GM04504 (cell line): ENCODE data around the gene ANKRD60.
A peak's percentile ranks its signal among the peaks of the same experiment; 100 is the strongest.

Experiments used
- DNase-seq: peaks from one replicate; pipeline ENCODE4 v3.0.0-alpha.2; 2012; ENCODE audit warnings: low read depth

The ANKRD60 gene

GRCh38 chr20:58228484-58229197 is at the start of gene ANKRD60:
Gene ANKRD60, minus strand, starts transcription at chr20:58228653. Its CDS starts 0 bp downstream, at chr20:58228653.
- DNase-seq = no peak

DNA sequence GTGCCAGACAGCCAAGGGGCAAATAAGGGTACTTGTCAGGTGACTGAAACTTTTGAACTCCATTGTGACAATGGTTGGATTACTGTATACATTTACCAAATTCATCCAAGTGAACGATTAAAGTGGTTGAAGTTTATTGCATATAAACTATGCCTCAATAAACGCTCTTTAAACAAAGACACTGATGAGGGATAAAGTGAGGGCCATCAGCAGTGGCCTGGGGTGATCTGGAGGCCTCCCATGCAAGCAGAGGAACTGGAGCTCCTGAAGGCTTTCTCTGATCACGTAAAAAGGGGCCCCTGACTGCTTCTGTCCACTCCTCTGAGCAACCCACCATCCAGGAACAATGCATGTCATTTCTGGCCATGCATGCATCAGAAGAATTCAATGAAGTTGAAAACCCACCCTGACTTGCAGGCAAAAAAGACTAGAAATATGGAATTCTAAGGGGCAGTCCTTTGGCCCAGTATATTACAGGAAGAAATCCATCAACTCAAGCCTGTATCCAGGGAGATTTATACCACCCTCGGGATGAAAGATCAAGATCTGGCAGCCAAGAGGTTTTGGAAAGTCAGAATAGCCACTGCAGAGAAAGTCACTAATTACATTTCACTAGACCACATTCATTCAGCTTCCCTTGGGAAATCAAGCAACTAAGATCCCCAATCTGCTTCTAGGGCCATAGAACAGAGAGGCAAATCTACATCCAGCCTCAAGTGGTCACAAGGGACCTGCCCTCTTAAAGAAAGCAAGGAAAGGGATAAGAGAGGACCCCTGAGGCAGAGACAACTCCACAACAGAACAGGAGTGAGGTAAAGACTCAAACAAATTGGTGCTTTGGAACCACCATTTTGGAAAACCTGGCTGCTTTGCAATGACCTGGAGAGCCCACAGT is 49.4 kb upstream of the ANKRD60 start:
- no peak for DNase-seq

DNA sequence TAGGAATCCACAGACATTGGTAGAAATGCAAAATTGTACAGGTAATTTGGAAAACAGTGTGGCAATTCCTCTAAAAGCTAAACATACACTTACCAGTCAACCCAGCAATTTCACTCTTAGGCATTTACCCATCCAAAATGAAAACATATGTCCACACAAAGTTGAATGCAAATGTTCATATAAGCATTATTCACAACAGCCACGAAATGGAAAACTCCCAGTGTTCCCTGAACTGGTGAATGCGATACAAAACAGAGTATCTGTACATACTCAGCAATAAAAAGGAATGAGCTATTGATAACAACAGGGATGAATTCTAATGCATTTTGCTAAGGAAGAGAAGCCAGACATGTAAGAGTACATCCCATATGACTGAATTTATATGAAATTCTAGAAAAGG is 48.7 kb upstream of the ANKRD60 start:
- no peak for DNase-seq

GRCh38 chr20:58274384-58274783 is 45.9 kb upstream of the ANKRD60 start:
- no peak for DNase-seq

- no peak for DNase-seq
Measured at GRCh38 chr20:58271606-58272351, 43.3 kb upstream of the ANKRD60 start.

GRCh38 chr20:58268936-58269619 is 40.6 kb upstream of the ANKRD60 start:
- DNase-seq = no peak

DNA sequence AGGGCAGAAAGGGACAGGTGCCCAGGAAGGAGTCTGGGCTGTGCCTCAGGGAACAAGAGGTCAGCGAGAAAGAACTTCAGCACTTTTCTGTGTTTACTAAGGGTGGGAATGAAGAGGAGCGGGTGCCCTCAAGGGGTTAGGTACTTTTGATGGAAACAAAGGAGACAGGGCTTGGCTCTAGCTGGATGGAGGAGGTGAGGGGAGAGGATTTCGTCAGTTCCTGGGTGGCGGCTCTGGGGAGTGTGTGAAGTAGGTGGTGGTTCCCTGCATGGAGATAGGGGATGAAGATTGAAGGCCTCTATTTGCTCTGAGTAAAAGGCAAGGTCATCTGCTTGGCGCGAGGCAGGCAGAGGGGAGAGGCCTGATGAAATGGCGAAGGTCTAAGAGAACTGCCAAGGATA is 40.0 kb upstream of the ANKRD60 start:
- DNase-seq = no peak

DNA sequence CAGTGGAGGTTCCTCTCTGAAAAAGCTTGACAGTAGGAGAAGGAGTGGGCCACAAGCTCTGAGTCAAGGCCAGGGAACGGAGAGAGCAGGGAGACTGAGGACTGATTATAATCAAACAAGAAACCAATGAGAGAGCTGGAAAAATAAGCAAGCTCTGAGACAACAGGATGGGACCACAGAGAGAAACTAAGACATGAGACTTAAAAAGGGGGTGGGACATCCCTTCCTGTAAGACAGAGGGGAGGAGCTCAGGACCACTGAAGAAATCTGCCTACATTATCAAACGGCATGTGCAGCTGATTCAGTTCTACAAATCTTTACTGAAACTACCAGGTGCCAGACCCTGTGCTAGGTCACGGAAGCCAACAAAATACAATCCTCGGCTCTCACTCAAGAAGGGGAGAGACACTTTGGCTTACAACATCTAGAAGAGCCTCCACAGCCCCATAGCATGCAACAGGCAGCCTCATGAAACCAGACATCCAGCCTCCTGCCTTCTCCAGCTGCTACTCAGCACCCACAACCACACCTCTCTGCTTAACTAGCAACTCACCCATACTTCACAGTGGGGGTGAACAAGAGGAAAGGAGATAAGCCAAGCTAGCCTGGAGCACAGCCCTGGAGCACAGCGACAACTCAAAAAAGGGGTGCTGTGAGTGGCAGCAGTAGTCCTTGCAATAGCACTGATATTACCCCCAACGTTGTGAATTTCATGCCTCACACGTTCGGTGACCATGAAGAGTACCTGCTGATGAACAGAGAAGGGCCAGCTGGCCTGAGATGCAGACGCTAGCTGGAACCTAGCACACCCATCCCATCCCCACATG is 39.1 kb upstream of the ANKRD60 start:
- no peak for DNase-seq

DNA sequence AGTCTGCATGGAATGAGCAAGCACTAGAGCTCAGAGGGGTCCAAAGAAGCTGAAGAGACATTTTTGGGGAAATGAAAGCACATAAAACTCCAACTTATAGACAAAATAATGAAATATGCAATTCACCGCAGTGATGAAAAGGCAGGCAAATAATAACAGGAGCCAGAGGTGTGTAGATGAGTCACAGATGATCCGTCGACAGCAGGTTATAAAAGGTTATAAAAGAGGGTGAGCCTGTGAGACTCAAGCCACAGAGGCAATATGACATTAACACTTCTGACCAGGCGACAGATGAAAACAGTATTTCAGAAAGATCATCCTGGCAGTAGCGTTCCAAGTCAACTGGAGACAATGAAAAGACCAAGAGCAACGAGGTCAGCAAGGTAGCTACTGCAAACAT is 35.8 kb upstream of the ANKRD60 start:
- DNase-seq = no peak

DNA sequence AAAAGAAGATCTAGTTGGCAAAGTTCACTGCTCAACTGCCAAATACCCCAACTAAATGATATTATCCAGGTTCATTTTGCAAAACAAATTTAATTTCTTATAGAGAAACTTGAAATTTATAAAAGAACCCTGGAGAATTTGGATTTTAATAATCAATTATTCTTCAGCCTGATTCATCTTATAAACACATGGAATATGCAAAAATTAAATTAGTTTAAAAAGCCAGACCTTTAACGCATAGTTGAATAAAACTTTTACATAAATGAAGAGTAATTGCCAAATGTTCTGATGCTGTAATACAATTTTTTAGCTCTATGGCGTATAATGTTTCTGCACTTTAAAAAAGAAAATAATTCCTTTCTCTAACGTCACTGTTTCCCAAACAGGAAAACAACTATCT is 33.2 kb upstream of the ANKRD60 start:
- no peak for DNase-seq

DNA sequence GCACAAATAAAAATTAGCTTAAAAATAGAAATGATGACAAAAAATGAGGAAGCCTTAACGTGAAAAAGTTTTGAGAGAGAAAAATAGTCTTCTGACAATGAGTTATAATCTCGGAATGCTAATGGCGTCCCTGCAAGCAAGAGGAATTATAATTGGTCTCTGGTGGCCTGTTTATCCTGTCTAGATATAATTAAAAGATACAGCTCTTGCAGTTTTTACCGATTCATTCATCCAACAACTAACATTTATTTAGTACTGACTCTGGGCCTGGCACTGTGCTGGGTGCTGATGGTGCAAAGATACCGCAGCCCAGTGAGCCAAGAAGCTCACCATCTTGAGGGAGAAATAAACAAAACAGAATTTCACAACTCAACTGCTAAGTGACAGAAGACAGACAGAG is 31.6 kb upstream of the ANKRD60 start:
- no peak for DNase-seq

- DNase-seq = no peak
Measured at GRCh38 chr20:58256842-58257241, 28.4 kb upstream of the ANKRD60 start.

DNA sequence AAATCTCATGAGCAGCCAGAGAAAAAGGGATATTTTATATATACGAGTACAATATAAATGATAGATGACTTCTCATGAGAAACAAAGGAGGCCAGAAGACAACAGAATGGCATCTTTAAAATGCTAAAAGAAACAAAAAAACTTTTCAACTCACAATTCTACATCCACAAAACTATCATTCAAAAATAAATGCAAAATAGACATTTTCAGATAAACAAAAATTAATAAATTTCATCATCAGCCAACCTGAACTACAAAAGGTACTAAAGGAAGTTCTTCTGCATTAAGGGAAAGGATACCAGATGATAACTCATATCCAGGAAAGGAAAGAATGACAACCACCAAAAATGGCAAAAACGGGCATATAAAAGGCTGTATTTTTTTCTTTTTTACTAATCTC is 27.9 kb upstream of the ANKRD60 start:
- no peak for DNase-seq

DNA sequence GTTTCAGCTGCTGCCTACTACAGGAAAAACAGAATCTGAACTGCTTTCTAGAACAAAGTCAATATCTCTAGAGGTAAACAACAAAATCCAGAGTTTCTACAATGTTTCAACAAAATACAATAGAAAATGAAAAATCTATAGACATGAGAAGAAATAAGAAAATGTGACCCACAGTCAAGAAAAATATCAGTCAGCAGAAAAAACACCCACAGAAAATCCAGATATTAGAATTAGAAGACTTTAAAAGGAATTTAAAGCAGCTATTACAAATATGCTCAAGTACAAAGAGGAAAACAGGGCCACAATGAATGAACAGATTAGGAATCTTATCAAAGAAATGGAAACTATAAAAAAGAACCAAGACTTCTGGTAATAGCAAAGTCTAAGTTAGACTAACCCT is 26.4 kb upstream of the ANKRD60 start:
- DNase-seq = no peak

GRCh38 chr20:58251979-58252591 is 23.6 kb upstream of the ANKRD60 start:
- peak; percentile 68 for DNase-seq

DNA sequence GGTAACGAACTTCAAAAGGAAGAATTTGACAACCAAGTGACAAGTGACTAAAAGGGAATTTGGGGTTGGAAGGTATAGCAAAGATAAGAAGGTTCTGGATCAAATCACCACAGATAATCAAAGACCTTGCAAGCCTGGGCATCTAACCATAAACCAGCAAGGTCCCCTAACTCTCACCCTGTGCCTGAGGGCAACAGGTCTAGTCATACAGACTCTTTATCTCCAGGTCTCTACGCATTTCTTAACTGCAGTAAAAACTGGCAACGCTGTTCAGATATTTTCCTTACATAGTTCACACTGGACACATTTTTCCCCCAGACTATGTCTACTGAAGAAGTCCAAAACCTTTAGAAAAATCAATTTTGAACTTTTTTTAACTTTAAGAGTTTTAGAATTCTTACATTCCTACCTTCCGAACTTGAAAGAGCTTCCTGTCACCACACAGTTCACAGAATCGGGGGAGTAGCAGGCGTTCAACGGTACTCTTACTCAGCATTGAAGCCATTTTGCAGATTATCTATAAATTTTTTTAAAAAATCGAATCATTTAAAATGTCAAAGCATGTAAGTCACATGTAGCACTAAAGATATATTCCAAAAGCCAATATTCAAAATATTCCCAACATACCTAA is 23.0 kb upstream of the ANKRD60 start:
- no peak for DNase-seq

DNA sequence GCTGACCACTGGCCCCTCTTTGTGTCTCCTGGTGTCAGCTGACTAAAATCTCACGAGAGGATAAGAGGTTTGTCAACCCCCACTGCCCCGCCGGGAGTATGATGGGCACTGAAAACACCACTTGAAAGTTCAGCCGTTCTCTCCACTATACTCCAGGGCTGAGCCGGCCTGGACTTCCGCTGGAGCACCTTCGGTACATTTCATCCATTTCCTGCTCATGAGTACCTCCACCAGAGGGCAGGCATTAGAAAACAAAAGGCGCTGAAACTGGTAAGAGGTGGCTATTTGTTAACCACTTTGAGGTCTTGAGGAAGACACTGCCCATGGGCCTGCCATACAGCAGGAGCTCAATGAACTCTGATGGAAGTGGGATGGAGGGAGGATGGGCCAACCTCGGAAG is 17.9 kb upstream of the ANKRD60 start:
- DNase-seq = no peak

DNA sequence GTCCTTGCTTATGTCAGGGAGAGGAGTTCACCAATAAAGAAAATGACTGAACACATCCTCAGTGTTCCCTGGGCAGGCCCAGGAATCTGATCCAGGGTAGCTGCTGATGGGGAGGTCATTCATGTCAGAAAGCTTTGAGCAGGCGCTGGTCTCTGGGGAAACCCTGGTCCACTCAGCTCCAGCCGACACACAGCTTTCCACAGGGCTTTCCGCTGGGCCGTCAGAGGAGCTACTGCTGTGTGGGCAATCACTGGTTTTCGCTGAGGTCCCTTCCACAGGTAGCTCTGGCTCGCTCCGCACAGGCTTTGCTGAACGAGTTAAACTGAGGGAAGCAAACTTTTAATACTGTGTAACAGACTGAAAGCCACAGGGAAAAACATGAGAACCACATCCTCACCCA is 17.5 kb upstream of the ANKRD60 start:
- DNase-seq = no peak

DNA sequence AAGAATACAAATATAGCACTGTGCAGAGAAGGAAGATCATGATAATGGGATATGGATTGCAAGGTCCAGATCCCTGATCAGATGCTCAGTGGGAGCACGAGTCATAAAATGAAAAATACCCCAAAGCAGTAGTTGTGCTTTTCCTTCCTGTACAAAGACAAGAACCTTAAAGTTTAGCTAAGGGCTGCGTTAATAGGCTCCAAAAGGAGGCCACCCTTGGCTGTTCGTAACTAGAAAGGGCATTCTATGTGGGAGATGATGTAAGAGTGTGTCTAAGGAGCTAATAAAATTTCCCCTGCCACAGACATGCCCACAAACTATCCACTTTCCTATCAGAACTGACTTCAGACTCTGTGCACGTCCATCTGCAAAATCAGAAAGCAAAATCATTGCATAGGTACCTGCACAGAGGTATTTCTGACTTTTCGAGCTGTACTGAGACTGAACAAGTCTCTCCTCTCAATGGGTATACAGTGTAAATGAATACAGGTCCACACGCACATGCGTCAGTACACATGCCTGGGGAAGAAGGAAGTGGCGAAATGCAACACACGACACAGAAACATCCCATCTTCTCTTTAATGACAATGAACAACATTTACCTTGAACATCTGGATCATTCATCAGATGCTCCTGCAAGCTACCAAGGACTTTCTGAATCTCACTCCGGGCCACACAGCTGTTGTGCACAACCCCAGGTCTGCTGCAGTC is 16.9 kb upstream of the ANKRD60 start:
- no peak for DNase-seq
